ENCODE results near the gene KLF1. TPM values are rescaled to one million over a fixed set of nuclear protein-coding genes. Genes with fewer than 3 reads are reported as not detected.
"Not testable (repeated sequence)": the region's sequence is repeated elsewhere in the genome, so short reads cannot be mapped to it uniquely, and the experiment has no call there.

The KLF1 gene
- total RNA-seq, 1 donor from 2014 or later = not detected

- TF ChIP-seq, protein P1, sequence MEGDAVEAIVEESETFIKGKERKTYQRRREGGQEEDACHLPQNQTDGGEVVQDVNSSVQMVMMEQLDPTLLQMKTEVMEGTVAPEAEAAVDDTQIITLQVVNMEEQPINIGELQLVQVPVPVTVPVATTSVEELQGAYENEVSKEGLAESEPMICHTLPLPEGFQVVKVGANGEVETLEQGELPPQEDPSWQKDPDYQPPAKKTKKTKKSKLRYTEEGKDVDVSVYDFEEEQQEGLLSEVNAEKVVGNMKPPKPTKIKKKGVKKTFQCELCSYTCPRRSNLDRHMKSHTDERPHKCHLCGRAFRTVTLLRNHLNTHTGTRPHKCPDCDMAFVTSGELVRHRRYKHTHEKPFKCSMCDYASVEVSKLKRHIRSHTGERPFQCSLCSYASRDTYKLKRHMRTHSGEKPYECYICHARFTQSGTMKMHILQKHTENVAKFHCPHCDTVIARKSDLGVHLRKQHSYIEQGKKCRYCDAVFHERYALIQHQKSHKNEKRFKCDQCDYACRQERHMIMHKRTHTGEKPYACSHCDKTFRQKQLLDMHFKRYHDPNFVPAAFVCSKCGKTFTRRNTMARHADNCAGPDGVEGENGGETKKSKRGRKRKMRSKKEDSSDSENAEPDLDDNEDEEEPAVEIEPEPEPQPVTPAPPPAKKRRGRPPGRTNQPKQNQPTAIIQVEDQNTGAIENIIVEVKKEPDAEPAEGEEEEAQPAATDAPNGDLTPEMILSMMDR (conservative IDR thresholded peaks at IDR 0.05) = no peak
- H3K9me3 Mint-ChIP-seq = no peaks in the 10 kb centered on the region
- H3K36me3 Mint-ChIP-seq = no peaks in the 10 kb centered on the region
- no peaks in the 10 kb centered on the region for H3K4me1 Mint-ChIP-seq (ENCODE audit: unreplicated experiment)
- H3K27ac Mint-ChIP-seq = no peak overlapping the region
- peaks cover 5% of the 10 kb centered on the region for H3K27me3 Mint-ChIP-seq
- H3K4me3 Mint-ChIP-seq = no peak overlapping the region
- no peak for DNase-seq (ENCODE audit: extremely low spot score, unreplicated experiment)
Observed at GRCh38 chr19:12858041-12858928, 28.7 kb downstream of the KLF1 start.

GRCh38 chr19:12856653-12857052 is 30.3 kb downstream of the KLF1 start:
- H3K27me3 Mint-ChIP-seq = peaks cover 3% of the 10 kb centered on the region
- DNase-seq (ENCODE audit: extremely low spot score, unreplicated experiment) = no peak
- no peaks in the 10 kb centered on the region for H3K9me3 Mint-ChIP-seq
- H3K27ac Mint-ChIP-seq = no peak overlapping the region
- H3K4me1 Mint-ChIP-seq (ENCODE audit: unreplicated experiment) = no peaks in the 10 kb centered on the region
- TF ChIP-seq, protein P1 (conservative IDR thresholded peaks at IDR 0.05) = no peak
- H3K4me3 Mint-ChIP-seq = no peak overlapping the region
- H3K36me3 Mint-ChIP-seq = no peaks in the 10 kb centered on the region

- H3K27ac Mint-ChIP-seq = no peak overlapping the region
- H3K9me3 Mint-ChIP-seq = no peaks in the 10 kb centered on the region
- H3K36me3 Mint-ChIP-seq = no peaks in the 10 kb centered on the region
- peak; percentile 95 for DNase-seq (ENCODE audit: extremely low spot score, unreplicated experiment)
- no peaks in the 10 kb centered on the region for H3K4me1 Mint-ChIP-seq (ENCODE audit: unreplicated experiment)
- TF ChIP-seq, protein P1 (conservative IDR thresholded peaks at IDR 0.05) = peak; percentile 100
- peak overlapping the region; percentile 54 for H3K4me3 Mint-ChIP-seq
- H3K27me3 Mint-ChIP-seq = peaks cover 21% of the 10 kb centered on the region
Observed at GRCh38 chr19:12847159-12848139, 39.6 kb downstream of the KLF1 start.

- H3K36me3 Mint-ChIP-seq; H3K27ac Mint-ChIP-seq; H3K4me3 Mint-ChIP-seq; H3K4me1 Mint-ChIP-seq (ENCODE audit: unreplicated experiment); DNase-seq (ENCODE audit: extremely low spot score, unreplicated experiment); H3K9me3 Mint-ChIP-seq: not testable (repeated sequence)
- H3K27me3 Mint-ChIP-seq = peaks cover 27% of the 10 kb centered on the region
Observed at GRCh38 chr19:12846613-12847012, 40.4 kb downstream of the KLF1 start.

DNA sequence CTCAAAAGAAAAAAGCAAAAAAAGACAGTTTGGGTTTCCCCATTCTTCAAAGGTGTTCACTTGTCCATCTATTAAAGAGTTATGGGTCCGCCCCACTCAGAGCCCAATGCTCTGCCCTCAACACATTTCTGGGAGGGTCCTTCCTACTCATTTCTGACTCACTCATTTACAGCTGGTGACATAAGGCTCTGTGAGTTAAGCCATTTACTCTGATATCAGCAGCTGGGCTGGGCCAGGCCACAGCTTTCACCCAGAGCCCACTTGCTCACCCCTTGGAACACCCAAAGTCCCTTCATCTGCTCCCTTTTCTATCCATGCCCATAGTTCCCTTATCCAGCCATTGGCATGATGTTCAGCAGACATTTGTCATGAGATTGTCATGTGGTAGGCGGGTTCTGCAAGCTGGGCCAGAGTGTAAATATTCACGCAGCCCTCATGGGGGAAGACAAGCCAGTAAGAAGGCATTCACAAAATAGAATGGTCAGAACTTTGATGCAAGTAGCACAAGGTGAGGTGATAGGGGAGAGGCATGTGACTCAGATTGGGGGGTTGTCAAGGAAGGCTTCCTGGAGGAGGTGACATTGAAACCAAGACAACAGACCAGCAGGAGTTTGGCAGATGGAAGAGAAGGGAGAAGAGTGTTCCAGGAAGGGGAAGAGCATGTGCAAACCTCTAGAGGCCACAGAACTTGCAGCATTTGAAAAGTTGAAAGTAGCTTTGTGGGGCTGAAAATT is 42.8 kb downstream of the KLF1 start:
- no peak overlapping the region for H3K27ac Mint-ChIP-seq
- TF ChIP-seq, protein P1 (conservative IDR thresholded peaks at IDR 0.05) = no peak
- no peak overlapping the region for H3K4me3 Mint-ChIP-seq
- H3K27me3 Mint-ChIP-seq = peaks cover 51% of the 10 kb centered on the region
- no peaks in the 10 kb centered on the region for H3K9me3 Mint-ChIP-seq
- peaks cover 23% of the 10 kb centered on the region for H3K4me1 Mint-ChIP-seq (ENCODE audit: unreplicated experiment)
- H3K36me3 Mint-ChIP-seq = no peaks in the 10 kb centered on the region
- DNase-seq (ENCODE audit: extremely low spot score, unreplicated experiment) = no peak
